GM10248 (cell line): ENCODE results near the gene SMAD9.

ENCODE experiments used
- CTCF ChIA-PET: fragments of 300-600 bp; sonication (Branson Sonifier 250); formaldehyde crosslinking; extraction: SDS; loops from one replicate; lab custom pipeline; 2021; ENCODE audit warnings: antibody characterized with exemption; lab: Yijun Ruan, JAX
- POLR2A ChIA-PET: fragments of 350-650 bp; sonication (Branson Sonifier 250); formaldehyde crosslinking; extraction: SDS; loops from one replicate; lab custom pipeline; 2020; ENCODE audit warnings: antibody characterized with exemption; lab: Yijun Ruan, JAX
- DNase-seq: peaks from one replicate; pipeline ENCODE4 v3.0.0; 2012; ENCODE audit errors: extremely low spot score
- CTCF ChIP-seq: IDR thresholded peaks from 2 replicates; pipeline ENCODE4 v1.5.1; 2012; ENCODE audit warnings: mild to moderate bottlenecking, low read depth; ENCODE audit errors: extremely low read depth, missing control alignments, control extremely low read depth

Gene SMAD9

DNA sequence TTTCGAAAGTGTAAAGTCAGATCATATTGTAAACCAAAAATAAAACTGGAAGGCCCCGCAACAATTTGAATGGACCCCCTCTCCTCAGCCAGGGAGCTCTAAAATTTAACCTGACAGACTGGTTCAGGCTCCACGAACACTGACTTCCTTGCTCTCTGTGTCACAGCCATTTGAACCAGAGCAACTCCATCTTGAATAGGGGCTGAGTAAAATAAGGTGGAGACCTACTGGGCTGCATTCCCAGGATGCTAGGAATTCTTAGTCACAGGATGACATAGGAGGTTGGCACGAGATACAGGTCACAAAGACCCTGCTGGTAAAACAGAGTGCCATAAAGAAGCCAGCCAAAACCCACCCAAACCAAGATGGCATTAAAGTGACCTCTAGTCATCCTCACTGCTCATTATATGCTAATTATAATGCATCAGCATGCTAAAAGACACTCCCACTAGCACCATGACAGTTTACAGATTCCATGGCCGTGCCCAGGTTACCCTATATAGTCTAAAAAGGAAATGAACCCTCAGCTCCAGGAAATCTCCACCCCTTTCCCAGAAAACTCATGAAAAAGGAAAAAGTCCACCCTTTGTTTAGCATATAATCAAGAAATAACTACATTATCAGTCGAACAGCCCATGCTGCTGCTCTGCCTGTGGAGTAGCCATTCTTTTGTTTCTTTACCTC is 57.9 kb downstream of the SMAD9 start:
- no peak for DNase-seq
- no peak for TF ChIP-seq CTCF
- CTCF ChIA-PET, result interaction anchor here (1.3 kb wide), 1 partner anchor 119 kb away, joined by 3 read pairs; no protein-coding TSS in a partner anchor
- POLR2A ChIA-PET, result no interaction called here

DNA sequence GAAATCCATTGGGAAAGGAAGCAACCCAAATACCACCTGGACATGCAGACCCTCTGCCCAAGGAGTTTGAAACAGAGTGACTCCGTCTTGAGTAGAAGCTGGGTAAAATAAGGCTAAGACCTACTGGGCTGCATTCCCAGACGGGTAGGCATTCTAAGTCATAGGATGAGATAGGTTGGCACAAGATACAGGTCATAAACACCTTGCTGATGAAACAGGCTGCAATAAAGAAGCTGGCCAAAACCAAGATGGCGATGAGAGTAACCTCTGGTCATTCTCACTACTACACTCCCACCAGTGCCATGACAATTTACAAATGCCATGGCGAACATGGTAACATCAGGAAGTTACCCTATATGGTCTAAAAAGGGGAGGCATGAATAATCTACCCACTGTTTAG is 60.8 kb downstream of the SMAD9 start:
- ChIA-PET CTCF (interaction anchor here (1.1 to 2.0 kb wide), 14 partner anchors 8 to 212 kb away, joined by 3 to 15 read pairs (median 6); no protein-coding TSS in a partner anchor), POLR2A (no interaction called here)
- no peak for TF ChIP-seq CTCF
- DNase-seq, result no peak

- POLR2A ChIA-PET, result no interaction called here
- CTCF ChIA-PET, result interaction anchor here (0.6 to 4.5 kb wide), 24 partner anchors 9 to 213 kb away, joined by 3 to 24 read pairs (median 5); partner anchors contain the start of gene EXOSC8
- TF ChIP-seq CTCF, result peak; percentile 55
- DNase-seq, result peak; percentile 39
Measured at GRCh38 chr13:36858290-36858689, 61.7 kb downstream of the SMAD9 start.

DNA sequence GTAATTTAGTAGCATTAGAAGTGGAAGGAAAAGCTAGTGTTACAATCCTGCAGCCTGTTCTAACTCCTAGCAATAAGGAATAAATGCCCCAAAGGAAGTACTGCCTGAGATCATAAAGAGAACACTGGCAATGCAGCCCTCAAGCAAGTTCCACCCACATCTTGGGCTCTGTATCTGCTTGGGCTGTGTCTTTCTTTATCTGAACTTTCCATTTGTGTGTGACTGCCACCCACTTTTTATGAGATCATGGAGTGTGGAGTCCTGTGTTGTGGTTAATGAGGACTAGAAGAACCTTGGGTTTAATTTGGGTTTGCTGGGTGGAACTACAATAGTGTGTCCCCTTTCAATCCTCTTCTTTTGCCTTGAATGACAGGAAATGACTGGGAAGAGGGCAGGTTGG is 62.8 kb downstream of the SMAD9 start:
- DNase-seq, result no peak
- ChIA-PET CTCF (interaction anchor here (0.8 to 4.5 kb wide), 12 partner anchors 11 to 141 kb away, joined by 3 to 24 read pairs (median 6); no protein-coding TSS in a partner anchor), POLR2A (no interaction called here)
- no peak for TF ChIP-seq CTCF

DNA sequence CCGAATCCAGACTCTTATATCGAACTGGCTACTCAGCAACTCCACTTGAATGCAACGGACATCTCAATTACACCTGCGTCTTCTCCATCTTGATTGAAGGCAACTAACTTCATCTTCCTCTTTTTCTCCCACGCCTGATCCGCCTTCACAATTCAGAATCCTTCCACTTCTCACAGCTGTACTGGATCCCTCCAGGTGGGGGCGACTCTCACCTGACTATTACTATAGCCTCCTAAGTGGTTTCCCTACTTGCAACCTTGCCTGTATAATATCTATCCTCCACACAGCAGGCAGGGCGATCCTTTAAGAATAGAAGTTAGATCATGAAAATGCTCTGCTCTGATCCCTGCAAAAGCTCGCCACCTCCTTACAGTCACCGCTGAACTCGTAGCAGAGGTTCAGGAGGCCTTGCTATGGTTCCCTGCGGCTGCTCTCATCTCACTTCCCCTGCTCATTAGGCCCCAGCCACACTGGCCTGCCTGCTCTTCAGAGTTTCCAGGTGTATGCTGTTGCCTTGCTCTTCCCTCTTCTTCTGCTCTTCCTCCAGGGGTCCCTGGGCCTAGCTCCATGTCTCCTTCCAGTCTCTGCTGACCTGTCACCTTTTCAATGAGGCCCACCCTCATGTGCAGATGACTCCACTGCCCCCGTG is 69.1 kb downstream of the SMAD9 start:
- ChIA-PET CTCF (interaction anchor here (0.8 to 1.7 kb wide), 3 partner anchors 15 to 130 kb away, joined by 3 read pairs; no protein-coding TSS in a partner anchor), POLR2A (no interaction called here)
- DNase-seq, result no peak
- TF ChIP-seq CTCF, result no peak

- CTCF ChIA-PET, result interaction anchor here (0.8 to 2.5 kb wide), 6 partner anchors 10 to 569 kb away, joined by 3 to 16 read pairs (median 4); no protein-coding TSS in a partner anchor
- POLR2A ChIA-PET, result no interaction called here
- TF ChIP-seq CTCF, result peak; percentile 21
- no peak for DNase-seq
Measured at GRCh38 chr13:36848199-36848982, 71.6 kb downstream of the SMAD9 start.
